Endothelial cell (in vitro differentiated cells): ENCODE measurements around the gene GPR132. TPM values are rescaled to one million over a fixed set of nuclear protein-coding genes. Genes with fewer than 3 reads are reported as not detected.

Experiments
- DNase-seq: peaks from one replicate; pipeline ENCODE4 v3.0.0; 2021; ENCODE audit warnings: low spot score
- H3K27ac Mint-ChIP-seq: one replicate; pipeline ENCODE4 v1.8.0; 2021; ENCODE audit warnings: mixed read lengths, inconsistent platforms; ENCODE audit not compliant: unreplicated experiment
- H3K27me3 Mint-ChIP-seq: one replicate; pipeline ENCODE4 v1.8.0; 2021; ENCODE audit warnings: mild to moderate bottlenecking, moderate library complexity, mixed read lengths, inconsistent platforms; ENCODE audit not compliant: unreplicated experiment
- H3K36me3 Mint-ChIP-seq: one replicate; pipeline ENCODE4 v1.8.0; 2021; ENCODE audit warnings: mild to moderate bottlenecking, low read depth, mixed read lengths, inconsistent platforms; ENCODE audit not compliant: unreplicated experiment
- H3K4me1 Mint-ChIP-seq: one replicate; pipeline ENCODE4 v1.8.0; 2021; ENCODE audit warnings: mild to moderate bottlenecking, mixed read lengths, inconsistent platforms; ENCODE audit not compliant: unreplicated experiment
- H3K4me3 Mint-ChIP-seq: one replicate; pipeline ENCODE4 v1.8.0; 2021; ENCODE audit warnings: mild to moderate bottlenecking, mixed read lengths, inconsistent platforms; ENCODE audit not compliant: unreplicated experiment
- H3K9me3 Mint-ChIP-seq: one replicate; pipeline ENCODE4 v1.8.0; 2021; ENCODE audit warnings: mixed read lengths, inconsistent platforms; ENCODE audit not compliant: unreplicated experiment
- total RNA-seq: library from RNA; stranded (reverse); fragmentation: NEBNext Ultra II Directional; extraction: Animal tissue kit (Norgen Biotek cat#: 25700); gene quantifications from one replicate; pipeline ENCODE4 v1.2.1, GENCODE V29; 2021; ENCODE audit not compliant: unreplicated experiment
- TF ChIP-seq, protein P1 (sequence below): fragments of 200-600 bp; sonication (generic); IDR thresholded peaks from one replicate; pipeline ENCODE4 v1.5.0; 2021; ENCODE audit warnings: antibody characterized with exemption; ENCODE audit not compliant: unreplicated experiment

Gene GPR132
- total RNA-seq, 1 donor from 2014 or later, result not detected

- DNase-seq, result no peak
- no peak overlapping the region for H3K27ac Mint-ChIP-seq
These were observed 53.8 kb downstream of the GPR132 start for GRCh38 chr14:105011312-105011990.

DNA sequence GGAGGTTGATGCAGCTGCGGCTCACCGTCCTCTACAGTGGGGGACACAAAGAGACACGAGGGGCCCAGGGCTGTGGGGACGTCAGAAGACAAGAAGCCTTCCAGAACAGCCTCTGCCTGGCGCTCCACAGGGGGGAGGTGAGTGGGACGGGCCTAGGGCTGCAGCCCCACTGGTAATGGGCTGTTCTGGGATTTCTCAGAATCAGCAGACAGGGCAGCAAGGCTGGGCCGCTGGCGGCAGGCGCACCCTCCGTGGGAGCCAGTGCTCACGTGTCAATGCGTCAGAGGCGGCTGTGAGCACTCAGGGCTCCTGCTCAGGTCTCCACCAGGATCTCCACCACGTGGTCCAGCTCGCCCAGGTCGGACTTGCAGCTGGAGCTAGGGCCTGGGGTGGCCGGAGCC lies 54.3 kb downstream of the GPR132 start:
- peaks cover 40% of the 10 kb centered on the region for H3K4me1 Mint-ChIP-seq
- DNase-seq, result no peak
- H3K9me3 Mint-ChIP-seq, result peaks cover 5% of the 10 kb centered on the region
- H3K4me3 Mint-ChIP-seq, result no peak overlapping the region
- peaks cover 5% of the 10 kb centered on the region for H3K27me3 Mint-ChIP-seq
- TF ChIP-seq, protein P1, sequence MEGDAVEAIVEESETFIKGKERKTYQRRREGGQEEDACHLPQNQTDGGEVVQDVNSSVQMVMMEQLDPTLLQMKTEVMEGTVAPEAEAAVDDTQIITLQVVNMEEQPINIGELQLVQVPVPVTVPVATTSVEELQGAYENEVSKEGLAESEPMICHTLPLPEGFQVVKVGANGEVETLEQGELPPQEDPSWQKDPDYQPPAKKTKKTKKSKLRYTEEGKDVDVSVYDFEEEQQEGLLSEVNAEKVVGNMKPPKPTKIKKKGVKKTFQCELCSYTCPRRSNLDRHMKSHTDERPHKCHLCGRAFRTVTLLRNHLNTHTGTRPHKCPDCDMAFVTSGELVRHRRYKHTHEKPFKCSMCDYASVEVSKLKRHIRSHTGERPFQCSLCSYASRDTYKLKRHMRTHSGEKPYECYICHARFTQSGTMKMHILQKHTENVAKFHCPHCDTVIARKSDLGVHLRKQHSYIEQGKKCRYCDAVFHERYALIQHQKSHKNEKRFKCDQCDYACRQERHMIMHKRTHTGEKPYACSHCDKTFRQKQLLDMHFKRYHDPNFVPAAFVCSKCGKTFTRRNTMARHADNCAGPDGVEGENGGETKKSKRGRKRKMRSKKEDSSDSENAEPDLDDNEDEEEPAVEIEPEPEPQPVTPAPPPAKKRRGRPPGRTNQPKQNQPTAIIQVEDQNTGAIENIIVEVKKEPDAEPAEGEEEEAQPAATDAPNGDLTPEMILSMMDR, result no peak
- H3K36me3 Mint-ChIP-seq, result peaks cover 23% of the 10 kb centered on the region
- no peak overlapping the region for H3K27ac Mint-ChIP-seq

More at GRCh38 chr14:105011312-105011990, 53.8 kb downstream of the GPR132 start:
- Mint-ChIP-seq H3K27me3 (peaks cover 8% of the 10 kb centered on the region), H3K36me3 (peaks cover 28% of the 10 kb centered on the region), H3K4me1 (peaks cover 46% of the 10 kb centered on the region), H3K4me3 (no peak overlapping the region), H3K9me3 (peaks cover 8% of the 10 kb centered on the region)
- TF ChIP-seq, protein P1, result no peak

DNA sequence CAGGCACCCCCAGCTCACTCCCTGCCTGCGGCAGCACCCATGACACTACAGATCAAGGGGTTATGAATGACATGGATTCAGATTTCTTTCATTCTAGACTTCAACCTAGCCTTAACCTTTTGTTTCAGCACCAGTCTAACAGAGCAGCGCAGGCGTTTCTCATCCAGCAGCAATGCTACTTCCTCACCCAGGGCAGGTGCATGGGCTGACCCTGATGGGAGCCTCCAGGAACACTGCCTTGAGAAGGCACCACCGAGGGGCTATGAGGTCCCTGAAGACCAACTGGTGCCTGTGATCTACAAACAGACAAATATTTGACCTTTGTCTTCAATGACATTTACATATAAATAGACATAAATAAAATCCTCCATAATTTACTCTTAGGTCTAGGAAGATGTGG lies 55.1 kb downstream of the GPR132 start:
- Mint-ChIP-seq H3K4me1 (peaks cover 32% of the 10 kb centered on the region), H3K27ac (no peak overlapping the region), H3K36me3 (peaks cover 16% of the 10 kb centered on the region), H3K9me3 (peaks cover 5% of the 10 kb centered on the region), H3K4me3 (no peak overlapping the region), H3K27me3 (peaks cover 5% of the 10 kb centered on the region)
- TF ChIP-seq, protein P1, result no peak
- no peak for DNase-seq

- H3K9me3 Mint-ChIP-seq, result peaks cover 5% of the 10 kb centered on the region
- DNase-seq, result no peak
- H3K27ac Mint-ChIP-seq, result no peak overlapping the region
- H3K4me1 Mint-ChIP-seq, result peaks cover 9% of the 10 kb centered on the region
- H3K36me3 Mint-ChIP-seq, result peaks cover 15% of the 10 kb centered on the region
- TF ChIP-seq, protein P1, result no peak
- peaks cover 4% of the 10 kb centered on the region for H3K27me3 Mint-ChIP-seq
- H3K4me3 Mint-ChIP-seq, result no peak overlapping the region
These were observed 57.5 kb downstream of the GPR132 start for GRCh38 chr14:105007593-105008264.
